CMK (cell line): ENCODE results near the gene RBMY1B.
"Not testable (repeated sequence)": the region's sequence is repeated elsewhere in the genome, so short reads cannot be mapped to it uniquely, and the experiment has no call there.

Experiments used
- DNase-seq: peaks from one replicate; pipeline ENCODE4 v3.0.0-alpha.2; 2010; ENCODE audit warnings: low read depth

Gene RBMY1B

GRCh38 chrY:21511038-21511437, at the start of gene RBMY1B:
Gene RBMY1B, plus strand, starts transcription at chrY:21511338. Its CDS starts 2,013 bp downstream, at chrY:21513351.
- DNase-seq: not testable (repeated sequence)

DNA sequence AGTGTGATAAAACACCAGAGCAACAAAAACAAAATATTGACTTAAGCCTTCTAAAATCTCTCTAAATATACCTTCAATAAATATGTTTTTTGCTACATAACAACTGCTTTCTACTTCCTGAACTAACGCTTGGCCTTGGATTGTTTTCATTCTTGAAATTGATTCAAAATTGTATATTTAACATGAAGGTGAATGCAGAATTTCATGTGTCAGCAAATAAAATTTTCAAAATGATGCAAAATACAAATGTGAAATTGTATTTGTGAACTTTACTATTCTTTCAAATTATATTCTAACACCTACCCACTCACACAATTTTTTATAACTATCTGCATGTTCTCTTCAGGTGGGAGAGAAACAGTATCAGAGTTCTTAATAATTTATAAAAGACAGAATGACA, 48.2 kb upstream of the RBMY1B start:
- not testable (repeated sequence) for DNase-seq

DNA sequence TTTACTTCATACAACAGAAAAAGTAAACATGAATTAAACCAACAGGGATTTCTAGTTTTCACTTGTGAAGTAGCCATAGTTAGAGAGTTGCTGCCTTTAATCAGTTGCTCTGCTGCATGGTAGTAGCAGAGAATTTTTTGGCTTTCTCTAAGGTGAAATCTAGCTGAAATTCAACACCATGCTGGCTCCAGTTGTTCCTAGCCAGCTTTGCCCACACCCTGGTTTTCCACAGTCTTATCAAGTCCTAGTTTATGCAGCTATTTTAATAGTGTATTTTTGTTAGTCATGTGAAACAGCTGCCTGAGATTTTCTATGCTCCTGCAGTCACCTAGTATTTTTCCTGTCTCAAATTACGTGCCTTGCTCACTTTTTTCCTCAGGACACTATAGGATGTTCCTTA, 28.2 kb upstream of the RBMY1B start:
- no peak for DNase-seq

GRCh38 chrY:21534579-21534978, 23.4 kb downstream of the RBMY1B start, which contains the start of gene RBMY1A1:
Gene RBMY1A1, plus strand, starts transcription at chrY:21534879. Its CDS starts 2,013 bp downstream, at chrY:21536892.
- not testable (repeated sequence) for DNase-seq

DNA sequence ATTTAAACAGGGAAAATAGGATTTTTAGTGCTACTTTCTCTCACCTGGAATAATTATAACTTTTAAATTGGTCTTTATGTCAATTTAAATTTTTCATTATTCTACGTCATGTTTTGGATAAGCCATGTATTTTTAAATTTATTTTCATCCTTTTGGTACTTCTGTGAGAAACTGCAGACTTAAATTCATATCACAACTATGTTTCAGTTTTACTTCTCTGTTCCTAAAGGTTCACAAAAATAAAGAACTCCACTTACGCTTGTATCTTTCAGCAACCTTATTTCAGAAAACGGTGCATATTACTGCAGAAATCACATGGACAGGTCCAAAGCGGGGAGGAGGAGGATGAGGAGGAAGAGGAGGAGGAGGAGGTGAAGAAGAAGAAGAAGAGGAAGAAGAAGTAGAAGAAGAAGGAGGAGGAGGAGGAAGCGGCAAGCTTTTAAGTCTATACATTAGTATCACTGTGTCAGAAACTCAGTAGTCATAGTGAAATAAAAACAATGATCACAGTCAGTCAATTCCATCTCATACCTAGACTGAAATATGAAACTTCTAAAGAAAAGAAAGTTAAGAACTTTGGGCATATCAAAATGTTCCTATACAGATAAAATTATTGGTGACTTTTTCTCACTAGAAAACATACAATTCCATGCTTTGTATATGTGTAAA, 48.3 kb downstream of the RBMY1B start:
- not testable (repeated sequence) for DNase-seq
